Suprapubic skin (tissue), 4 donors: ENCODE measurements around the gene PRLR.

ENCODE experiments used
- EP300 ChIP-seq: sonication (generic); formaldehyde crosslinking; IDR thresholded peaks from one replicate; pipeline ENCODE4 v1.6.1; 2017; ENCODE audit warnings: antibody characterized with exemption
- POLR2A ChIP-seq, 2 donors: fragments of 450-650 bp; IDR thresholded peaks; one replicate each; pipeline ENCODE4 v1.6.1; 2017; ENCODE audit warnings: antibody characterized with exemption in 2 of 2, mild to moderate bottlenecking in 2 of 2, moderate library complexity in 2 of 2
- POLR2AphosphoS5 ChIP-seq, 3 donors: sonication (generic); formaldehyde crosslinking; IDR thresholded peaks; one replicate each; pipeline ENCODE4 v1.6.1; 2017; ENCODE audit warnings: antibody characterized with exemption in 3 of 3
- TF ChIP-seq, protein P1 (sequence below), 2 donors: fragments of 200-600 bp in 1 of 2; fragments of 450-650 bp in 1 of 2; sonication (generic) in 1 of 2; IDR thresholded peaks; one replicate each; pipeline ENCODE4 v1.5.1; 2016 to 2019; ENCODE audit warnings: antibody characterized with exemption in 2 of 2, mild to moderate bottlenecking in 1 of 2, moderate library complexity in 1 of 2

DNA sequence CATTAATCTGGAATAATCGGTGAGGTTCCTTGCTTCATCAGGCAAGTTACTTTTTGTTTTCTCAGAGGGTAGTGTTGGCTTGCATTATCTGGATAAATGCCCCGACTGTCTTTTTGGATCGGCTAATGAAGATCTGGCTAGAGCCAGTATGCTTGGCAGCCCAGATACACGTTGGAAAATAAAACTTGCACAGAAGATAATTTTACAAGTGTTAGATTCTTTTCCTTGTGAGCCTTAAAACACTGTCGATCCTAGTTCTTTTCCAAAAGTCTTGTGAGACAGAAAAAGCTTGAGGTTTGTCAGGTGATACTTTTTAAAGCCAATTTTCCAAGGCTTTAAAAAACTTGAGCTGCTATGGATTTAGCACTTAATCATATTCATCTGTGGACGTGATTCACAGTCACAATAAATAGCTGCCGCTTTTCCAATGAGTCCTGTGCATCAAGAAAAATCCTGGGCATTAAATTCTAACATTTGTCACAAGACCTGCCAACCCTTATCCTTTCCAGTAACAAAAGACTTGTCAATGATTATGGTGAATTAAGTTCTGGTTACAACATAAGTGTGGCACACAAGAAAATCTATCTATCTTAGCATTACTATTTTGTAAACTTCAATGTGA is 68.5 kb downstream of the PRLR start:
- TF ChIP-seq, protein P1, sequence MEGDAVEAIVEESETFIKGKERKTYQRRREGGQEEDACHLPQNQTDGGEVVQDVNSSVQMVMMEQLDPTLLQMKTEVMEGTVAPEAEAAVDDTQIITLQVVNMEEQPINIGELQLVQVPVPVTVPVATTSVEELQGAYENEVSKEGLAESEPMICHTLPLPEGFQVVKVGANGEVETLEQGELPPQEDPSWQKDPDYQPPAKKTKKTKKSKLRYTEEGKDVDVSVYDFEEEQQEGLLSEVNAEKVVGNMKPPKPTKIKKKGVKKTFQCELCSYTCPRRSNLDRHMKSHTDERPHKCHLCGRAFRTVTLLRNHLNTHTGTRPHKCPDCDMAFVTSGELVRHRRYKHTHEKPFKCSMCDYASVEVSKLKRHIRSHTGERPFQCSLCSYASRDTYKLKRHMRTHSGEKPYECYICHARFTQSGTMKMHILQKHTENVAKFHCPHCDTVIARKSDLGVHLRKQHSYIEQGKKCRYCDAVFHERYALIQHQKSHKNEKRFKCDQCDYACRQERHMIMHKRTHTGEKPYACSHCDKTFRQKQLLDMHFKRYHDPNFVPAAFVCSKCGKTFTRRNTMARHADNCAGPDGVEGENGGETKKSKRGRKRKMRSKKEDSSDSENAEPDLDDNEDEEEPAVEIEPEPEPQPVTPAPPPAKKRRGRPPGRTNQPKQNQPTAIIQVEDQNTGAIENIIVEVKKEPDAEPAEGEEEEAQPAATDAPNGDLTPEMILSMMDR (IDR thresholded peaks at IDR 0.05) = no peak
- no peak for TF ChIP-seq POLR2A (IDR thresholded peaks at IDR 0.05)
- no peak for TF ChIP-seq POLR2AphosphoS5 (IDR thresholded peaks at IDR 0.05)
- TF ChIP-seq EP300 = no peak
